Left ventricle myocardium superior (tissue), 1 donor: ENCODE data around the gene MAN2A1. TPM values are rescaled to one million over a fixed set of nuclear protein-coding genes. Genes with fewer than 3 reads are reported as not detected.
A peak's percentile ranks its signal among the peaks of the same experiment; 100 is the strongest.
"Not testable (repeated sequence)": the region's sequence is repeated elsewhere in the genome, so short reads cannot be mapped to it uniquely, and the experiment has no call there.

Experiments
- ATAC-seq: fragments of 200-7000 bp; cut with Tn5 transposase; one replicate; pipeline ENCODE4 v1.9.1; 2020; ENCODE audit warnings: mild to moderate bottlenecking, moderate library complexity
- DNase-seq: peaks from one replicate; pipeline ENCODE4 v3.0.0-alpha.2; 2020
- intact Hi-C: fragments of 100-400 bp; cut with micrococcal nuclease; formaldehyde crosslinking; loops from one replicate; pipeline ENCODE4 v1.11.0; 2022
- total RNA-seq: library from RNA; stranded (reverse); fragmentation: NEBNext Ultra II Directional; extraction: Animal tissue kit (Norgen Biotek cat#: 25700); gene quantifications from one replicate; pipeline ENCODE4 v1.2.1, GENCODE V29; 2021
- donor health status: DM: no; HTN: yes; CAD: no; lungs with severe emphysema.

MAN2A1 gene
- total RNA-seq, 1 donor from 2014 or later: 8.1 TPM

DNA sequence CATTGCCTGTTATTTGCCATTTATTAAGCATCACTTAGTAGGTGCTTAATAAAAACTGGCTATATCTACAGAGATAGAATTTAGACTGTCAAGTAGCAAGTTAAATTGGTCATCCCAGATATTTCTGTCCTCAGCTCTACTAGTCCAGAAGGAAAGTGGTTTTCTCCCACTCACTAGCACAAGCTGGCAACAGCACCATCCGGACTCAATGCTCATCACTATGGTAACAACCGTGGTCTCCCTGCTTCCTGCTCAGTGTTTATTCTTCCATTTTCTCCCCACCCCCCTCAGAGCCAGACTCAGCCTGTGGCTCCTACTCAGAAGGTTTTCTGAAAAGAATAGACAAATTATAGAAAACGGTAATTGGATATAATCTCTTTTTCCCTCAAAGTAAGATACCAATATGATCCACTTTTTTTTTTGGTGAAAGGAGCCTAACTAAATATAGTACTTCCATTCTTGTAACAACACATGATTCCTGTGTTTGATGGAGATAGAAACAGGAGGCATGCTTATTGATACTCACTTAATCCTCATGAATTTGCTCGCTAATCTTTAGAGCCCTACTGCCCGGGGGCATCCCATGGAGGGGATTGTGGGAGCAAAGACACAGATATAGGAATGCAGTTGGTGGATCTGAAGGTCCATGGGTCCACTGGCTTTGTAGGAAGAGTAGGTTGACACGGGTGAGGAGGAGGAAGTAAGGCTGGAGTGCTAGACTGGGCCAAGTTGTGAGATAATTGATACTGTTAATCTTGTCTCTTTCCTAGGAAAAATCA, 191.4 kb downstream of the MAN2A1 start:
- DNase-seq (no peak), ATAC-seq (no peak)
- intact Hi-C loops: no loop called here

DNA sequence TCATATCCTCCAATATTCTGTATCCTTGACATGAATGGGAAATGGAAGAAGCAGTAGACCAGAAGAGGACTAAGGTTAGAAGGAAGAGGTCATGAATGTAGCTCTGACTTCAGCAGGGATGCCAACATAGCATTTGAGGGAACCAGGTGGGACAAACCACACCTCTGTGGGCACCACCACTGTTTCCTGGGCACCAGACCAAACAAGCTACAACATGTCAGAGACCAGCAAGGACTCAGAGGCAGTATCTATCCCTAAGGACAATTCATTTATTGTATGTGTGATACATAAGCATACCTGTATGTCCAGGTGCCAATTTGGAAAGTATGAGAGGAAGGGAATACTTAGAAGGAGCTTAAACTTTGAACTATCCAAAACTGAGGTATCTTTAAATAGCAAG, 192.8 kb downstream of the MAN2A1 start:
- DNase-seq (no peak), ATAC-seq (no peak)
- intact Hi-C loops: no loop called here

DNA sequence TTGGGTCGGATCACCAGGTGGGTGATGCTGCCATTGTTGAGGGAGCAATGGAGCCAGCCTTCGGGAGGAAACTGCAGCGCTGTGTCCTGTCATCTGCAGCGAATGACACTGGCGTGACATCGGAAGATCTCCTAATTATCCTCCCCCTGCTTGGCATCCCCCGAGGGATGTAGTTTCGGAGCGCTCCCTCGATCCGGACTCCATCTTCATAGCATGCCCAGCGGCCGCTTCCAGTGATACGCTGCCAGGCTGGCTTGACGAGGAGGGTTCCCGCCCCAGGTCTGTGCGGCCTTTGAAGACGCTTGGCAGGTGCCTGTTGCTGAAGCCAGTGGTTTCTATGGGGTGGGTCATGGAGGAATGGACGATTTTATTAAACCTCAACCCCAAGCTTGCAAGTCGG, 194.9 kb downstream of the MAN2A1 start:
- intact Hi-C loops: no loop called here

DNA sequence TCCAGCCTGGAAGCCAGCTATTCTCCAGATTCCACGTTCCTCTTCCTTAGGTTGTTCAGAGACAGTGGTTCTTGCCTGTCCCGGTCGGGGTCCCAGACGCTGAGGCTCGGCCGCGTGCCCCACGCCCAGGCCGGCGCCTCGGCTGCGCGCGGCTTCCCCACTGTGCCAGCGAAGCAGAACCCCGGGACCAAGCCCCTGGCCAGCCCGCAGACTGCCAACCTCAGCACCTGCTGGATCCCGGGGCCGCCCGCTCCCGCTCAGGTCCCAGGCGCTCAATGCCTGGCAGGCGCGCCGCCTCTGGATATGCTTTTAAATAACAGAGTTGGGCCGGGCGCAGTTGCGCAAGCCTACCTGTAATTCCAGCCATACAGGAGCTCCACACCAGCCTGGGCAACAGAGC, 195.5 kb downstream of the MAN2A1 start:
- intact Hi-C loops: no loop called here
- ATAC-seq (no peak), DNase-seq (no peak)

More for the DNA sequence above, 194.9 kb downstream of the MAN2A1 start:
- DNase-seq: no peak
- ATAC-seq: no peak

DNA sequence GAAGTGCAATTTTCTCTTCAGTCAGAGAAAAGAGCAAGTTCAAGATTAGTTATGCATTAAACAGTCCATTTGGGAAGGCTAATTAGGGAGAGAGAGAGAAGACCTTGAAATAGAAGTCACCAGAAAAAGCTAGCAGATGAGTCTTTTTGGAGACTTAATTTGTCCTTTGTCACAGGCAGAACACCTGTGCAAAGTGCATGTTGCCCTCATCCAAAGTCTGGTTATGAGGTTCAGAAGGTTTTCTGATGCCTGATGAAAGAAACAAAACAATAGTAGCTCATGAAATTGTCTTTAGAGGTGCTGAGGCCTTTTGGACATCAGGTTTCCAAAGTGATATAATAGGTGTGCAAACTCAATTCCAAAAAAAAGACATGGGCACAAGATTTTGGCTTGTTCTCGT, 199.3 kb downstream of the MAN2A1 start:
- no peak for ATAC-seq
- intact Hi-C loops: no loop called here
- DNase-seq: no peak

DNA sequence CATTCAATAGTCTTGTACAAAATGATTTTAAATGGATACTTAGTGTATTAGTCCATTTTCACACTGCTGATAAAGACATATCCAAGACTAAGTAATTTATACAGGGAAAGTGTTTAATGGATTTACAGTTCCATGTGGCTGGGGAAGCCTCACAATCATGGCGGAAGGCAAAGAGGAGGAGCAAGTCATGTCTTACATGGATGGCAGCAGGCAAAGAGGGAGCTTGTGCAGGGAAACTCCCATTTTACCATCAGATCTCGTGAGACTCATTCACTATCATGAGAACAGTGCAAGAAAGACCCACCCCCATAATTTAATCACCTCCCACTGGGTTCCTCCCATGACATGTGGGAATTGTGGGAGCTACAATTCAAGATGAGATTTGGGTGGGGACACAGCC, 203.5 kb downstream of the MAN2A1 start:
- ATAC-seq, intact Hi-C loops, DNase-seq: not testable (repeated sequence)

DNA sequence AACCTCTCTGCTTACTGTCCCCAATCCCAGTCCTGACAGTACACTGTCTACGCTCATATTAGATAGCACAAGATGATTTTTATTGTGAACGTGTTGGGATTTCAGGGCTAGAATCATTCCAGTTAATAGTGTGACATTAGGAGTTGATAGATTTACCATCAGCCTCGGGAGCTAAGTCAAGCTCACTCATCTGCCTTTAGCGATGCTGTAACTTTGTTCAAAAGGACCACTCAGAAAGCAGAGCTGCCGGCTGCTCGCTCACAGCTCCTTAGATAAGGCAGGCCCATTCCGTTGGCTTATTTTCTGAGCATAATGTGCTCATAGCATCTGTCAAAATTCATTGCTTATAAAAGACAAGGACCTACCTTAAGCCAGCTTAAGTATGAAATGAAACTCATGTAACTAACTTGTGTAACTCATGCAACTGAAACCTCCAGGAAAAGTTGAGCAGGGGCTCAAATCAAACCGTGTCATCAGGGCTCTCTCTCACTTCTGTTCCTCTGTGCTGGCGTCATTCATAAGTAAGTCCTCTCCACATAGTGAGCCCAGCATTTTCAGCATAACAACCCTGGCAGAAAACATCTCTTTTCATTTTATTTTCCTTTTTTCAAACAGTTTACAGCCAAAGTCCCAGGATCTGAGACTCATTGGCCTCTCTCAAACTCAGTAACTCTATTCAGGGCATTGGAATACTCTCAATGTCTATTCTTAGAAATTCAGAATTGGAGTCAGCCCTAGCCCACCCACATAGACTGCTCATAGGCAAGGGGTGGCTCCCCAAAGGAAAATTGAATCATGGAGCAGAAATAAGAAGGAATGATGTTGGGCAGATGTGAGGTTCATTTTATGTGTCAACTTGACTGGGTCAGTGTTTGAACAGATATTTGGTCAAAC, 208.8 kb downstream of the MAN2A1 start:
- DNase-seq (no peak), ATAC-seq (peak; percentile 29)
- intact Hi-C loops: no loop called here

DNA sequence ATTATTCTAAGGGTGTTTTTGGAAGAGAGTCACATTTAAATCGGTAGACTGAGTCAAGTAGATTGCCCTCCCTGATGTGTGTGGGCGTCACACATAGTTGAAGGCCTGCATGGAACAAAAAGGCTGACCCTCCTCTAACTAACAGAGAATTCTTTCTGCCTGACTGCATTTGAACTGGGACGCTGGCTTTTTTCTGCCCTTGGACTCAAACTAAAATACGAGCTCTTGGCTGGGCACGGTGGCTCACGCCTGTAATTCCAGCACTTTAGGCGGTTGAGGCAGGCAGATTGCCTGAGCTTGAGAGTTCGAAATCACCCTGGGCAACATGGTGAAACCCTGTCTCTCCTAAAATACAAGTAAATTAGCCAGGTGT, 209.4 kb downstream of the MAN2A1 start:
- intact Hi-C loops: no loop called here
- ATAC-seq (no peak), DNase-seq (no peak)

DNA sequence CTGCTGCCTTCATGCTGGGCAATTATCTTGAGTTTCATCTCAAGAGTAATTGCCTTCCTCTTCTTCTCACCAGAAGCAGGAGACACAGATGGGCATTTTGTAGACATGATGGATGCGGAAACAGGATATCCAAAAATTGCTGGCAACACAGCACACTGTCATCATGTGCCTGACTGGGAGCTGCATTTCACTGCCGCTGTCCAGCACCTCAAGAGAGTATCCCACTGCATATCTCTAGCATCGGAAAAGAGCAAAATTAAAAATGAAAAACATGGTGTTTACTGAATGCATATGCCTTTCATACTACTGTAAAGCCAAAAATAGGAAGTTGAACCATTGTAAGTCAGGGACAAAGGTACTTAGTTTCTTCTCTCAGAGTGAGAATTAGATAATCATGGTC, 210.7 kb downstream of the MAN2A1 start:
- ATAC-seq: no peak
- intact Hi-C loops: no loop called here
- DNase-seq: no peak

DNA sequence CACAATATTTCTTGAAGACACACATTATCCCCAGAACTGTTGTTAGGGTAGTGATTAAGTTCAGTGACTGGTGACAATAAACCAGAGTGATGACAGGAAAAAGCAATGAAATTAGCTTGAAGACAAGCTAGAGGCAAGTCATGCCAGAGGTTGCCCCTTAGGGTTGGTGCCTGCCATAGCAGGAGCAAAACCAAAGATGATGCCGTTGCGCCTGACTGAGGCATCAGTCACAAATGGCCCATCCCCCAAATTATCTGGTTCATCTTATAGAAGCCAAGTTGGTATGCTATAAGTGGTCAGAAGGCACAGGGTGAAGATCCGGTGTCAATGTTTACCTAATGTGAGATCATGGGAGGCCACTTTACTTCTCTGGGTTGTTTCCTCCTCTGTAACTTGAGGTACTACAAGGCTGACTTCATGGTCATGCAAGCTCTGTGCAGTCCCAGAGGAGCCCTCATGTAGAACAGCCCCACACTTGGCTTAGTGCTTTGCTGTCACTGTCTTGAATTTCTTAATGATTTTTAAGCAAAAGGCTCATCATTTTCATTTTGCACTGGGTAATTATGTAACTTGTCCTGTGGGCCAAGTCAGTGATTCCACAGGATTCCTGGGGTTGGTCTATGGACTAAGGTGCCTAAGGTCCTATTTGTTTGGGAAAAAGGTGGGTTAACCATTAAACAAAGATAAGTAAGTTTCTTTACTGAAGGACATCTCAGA, 211.3 kb downstream of the MAN2A1 start:
- intact Hi-C loops: no loop called here
- DNase-seq: no peak
- ATAC-seq: no peak

DNA sequence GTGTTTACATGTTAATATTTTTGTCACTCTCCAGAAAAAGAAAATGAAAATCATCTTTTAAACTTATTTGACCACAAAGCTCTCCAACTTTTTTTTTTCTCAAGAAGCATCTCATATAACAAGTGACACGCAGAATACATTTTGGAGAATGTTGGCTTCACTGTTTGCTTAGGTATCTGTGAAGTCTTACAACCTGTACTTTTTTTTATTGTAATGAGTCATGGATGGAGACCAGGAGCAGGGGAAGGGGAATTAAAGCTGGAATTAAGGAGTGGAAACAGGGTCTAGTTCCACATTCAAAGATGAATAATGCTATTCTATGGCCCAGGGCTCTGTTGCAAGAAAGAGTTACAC, 211.9 kb downstream of the MAN2A1 start:
- DNase-seq (no peak), ATAC-seq (no peak)
- intact Hi-C loops: no loop called here

DNA sequence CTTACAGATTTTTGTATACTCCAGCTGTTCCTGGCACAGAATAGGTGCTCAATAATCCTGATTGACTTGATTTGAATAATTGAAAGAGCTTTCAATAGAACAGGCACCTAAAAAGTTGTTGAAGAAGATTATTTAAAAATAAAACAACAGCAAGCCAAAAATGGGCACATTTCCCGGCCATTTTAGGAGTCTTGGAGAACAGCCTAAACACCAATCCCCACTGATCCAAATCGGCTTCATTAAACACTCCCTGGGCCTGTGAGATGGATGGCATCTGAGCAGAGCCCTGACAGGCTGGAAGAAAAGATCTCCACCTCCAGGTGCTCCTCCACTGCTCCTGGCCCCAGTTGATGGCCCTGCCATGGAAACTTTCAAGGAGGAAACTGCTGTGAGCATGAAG, 213.3 kb downstream of the MAN2A1 start:
- intact Hi-C loops: no loop called here
- DNase-seq (no peak), ATAC-seq (no peak)

DNA sequence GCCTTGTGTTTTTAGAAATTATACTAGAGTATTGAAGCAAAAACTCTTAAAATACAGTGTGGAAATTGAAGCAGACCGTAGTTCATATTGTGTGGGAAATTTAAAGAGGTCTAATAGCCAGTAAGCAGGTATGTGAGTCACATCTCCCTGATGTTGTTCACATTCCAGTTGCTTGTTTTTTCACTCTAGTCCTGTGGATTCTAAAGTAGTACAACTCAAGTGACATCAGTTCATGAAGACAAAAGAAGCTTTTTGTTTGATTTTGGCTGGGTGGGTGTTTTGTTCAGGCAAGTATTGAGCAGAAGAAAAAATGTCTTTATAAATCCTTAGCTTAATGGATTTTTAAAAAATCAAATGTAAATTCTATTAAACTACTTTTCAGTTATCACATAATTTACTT, 216.2 kb downstream of the MAN2A1 start:
- ATAC-seq (no peak), DNase-seq (no peak)
- intact Hi-C loops: no loop called here

DNA sequence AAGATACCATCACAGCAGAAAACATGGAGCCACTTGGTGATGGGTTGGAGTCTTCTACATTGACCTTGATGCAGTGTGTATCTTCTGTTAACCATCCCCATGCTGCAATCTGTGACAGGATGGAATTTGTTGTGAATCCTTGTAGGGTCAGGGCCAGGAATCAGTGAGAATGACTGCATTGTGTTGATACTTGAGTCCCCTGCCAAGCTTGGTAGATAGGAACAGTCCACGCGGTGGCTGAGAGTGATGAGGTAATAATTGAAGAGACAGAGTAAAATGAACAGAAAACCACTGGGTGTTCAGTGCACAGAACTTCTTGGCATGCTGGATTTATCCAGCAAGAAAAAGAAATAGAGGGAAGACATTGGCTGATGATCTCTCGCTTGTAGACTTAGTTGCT, 217.5 kb downstream of the MAN2A1 start:
- intact Hi-C loops: no loop called here
- DNase-seq (no peak), ATAC-seq (peak; percentile 85)

DNA sequence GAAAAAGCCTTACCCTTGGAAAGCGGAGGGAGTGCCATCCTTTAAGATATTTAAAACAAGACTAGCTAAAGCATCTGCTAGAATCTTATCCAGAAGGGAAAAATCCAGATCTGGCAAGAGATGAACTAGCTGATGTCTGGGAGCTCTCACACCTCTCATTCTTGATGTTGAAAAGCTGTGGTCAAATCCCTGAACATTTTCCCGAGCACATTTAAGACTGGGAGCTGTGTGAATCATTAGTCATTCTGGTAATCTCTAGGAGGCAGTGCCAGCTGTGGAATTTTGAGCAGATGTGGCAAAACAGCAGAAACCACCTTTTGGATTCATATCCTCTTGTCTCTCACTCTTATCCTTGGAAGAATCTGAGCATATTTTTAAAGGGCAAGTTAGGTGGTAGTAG, 218.0 kb downstream of the MAN2A1 start:
- intact Hi-C loops: no loop called here
- DNase-seq: no peak
- ATAC-seq: peak; percentile 70

DNA sequence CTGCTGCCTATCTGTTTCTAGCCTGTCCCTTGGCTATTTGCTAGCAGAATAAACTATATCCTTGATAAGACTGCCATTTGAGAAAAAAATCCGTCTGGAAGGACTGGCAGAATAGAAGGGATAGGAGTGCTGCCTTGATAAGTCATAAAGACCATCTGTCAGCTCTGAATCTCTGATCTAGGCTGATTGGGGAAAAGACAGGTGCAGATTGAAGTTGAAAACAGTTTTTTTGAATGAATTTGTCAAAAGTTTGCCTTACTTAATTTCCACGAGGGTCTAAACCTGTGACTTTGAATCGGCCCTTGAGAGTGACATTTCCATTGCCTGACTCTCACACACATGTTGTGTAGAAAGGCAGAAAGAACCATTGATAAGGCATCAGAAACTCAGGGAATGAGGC, 218.6 kb downstream of the MAN2A1 start:
- DNase-seq: no peak
- intact Hi-C loops: no loop called here
- ATAC-seq: no peak

DNA sequence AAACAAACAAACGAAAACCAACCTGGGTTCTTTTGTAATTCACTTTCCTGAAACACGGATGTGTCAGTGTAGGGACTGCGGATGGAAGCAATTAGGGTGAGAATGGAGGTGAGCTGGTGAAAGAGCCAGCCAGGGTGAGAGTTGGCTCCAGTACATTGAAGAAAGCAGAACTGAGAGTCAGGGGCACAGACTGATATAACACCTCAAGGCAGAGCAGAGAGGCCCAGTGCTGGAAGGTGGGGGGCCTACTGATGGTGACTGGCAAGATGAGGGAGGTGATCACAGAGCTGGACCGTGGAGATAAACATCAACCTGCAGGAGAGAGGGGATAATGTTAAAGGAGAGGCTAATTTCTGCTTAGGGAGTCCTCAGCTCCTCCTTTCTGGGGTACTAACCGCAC, 221.1 kb downstream of the MAN2A1 start:
- intact Hi-C loops: no loop called here
- ATAC-seq: no peak
- no peak for DNase-seq

DNA sequence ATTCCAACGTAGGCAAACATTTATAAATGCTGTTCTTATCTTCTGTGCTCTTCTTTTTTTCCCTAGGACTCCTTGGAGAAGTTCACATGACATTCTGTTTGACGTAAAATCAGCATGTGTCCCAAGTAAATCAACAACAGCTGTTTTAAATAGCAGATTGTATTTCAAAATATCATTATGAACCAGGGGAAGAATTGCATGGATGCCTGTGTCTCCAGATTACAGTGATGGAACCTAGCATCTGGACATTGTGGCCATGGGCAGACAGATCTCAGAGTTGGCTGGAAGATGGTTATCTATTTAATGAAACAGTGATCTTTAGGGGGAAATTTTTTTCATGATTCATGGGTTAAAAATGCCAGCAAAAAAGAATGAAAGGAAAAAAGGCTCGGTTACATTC, 222.0 kb downstream of the MAN2A1 start:
- ATAC-seq: peak; percentile 63
- no peak for DNase-seq
- intact Hi-C loops: no loop called here

DNA sequence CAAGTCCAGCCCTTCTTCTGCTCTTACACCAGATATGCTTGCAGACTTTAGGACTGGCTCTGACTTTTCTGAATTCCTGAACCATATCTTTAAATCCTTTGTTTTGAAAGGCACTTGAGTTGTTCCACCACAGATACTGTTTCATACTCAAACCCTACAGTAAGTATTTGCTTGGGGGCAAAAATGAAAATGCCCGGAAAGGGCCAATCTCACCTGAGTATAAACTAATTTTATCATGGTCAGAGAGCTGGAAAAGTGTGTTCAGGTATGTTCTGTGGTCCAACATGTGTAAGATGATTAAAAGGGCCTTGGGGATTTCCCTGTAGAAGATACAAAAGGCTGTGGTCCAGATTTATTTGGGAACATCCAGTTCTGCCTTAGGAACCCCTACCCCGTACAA, 225.2 kb downstream of the MAN2A1 start:
- intact Hi-C loops: no loop called here
- ATAC-seq (no peak), DNase-seq (no peak)

DNA sequence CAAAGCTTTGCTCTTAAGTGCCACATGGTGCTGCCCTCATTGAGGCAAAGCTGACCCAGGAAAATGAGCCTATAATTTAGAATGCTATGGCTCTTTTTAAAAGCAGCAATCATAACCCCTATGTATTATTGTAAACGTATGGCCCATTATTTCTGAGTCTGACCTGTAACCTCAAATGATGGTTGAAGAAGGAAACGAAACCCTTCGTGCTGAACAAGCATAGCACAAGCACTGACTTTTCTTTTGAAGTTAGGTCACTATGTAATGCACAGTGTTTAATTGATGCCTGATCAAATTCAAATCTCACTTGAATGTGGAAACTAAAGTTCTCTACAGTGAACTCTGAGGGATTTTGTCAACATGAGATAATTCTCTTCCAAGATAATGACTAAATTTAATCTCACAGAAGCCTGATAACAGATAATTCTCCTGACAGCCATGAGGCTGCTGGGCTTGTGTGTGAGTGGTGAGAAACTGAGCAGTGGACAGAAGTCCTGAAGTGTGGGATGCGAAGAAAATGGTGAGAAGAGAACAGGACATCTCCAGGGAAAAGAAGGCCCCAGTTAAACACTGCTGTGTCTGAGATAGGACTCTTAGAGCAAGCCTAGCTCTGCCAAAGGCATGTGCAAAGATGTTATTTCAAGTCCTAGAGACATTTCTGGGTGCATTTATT, 226.9 kb downstream of the MAN2A1 start:
- DNase-seq (no peak), ATAC-seq (peak; percentile 74)
- intact Hi-C loops: no loop called here
